Activated CD8-positive, alpha-beta memory T cell treated with anti-CD3 and anti-CD28 coated beads for 48 hours (primary cell): ENCODE data around the gene CHCHD6.

Experiments used
- DNase-seq, 3 experiments: peaks; one replicate each; pipeline ENCODE4 v3.0.0-alpha.2; 2020; ENCODE audit warnings: low read depth in 2 of 3, low spot score in 2 of 3

CHCHD6 gene

DNA sequence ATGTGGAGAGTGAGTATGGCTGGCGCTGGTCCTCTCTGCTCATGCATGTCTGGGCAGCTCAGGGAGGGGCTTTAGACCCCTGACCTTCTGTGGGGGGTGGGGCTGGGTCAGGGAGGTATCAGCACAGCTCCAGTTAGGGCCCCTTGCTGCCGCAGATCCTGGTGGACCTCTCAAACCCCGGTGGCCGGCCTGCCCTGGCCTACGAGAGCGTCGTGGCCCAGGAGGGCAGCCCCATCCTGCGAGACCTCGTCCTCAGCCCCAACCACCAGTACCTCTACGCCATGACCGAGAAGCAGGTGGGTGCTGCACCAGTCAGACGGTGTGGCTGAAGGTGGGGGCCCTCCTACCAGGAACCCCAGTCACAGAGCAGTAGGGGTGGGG is 299.1 kb downstream of the CHCHD6 start:
- DNase-seq: no peak

DNA sequence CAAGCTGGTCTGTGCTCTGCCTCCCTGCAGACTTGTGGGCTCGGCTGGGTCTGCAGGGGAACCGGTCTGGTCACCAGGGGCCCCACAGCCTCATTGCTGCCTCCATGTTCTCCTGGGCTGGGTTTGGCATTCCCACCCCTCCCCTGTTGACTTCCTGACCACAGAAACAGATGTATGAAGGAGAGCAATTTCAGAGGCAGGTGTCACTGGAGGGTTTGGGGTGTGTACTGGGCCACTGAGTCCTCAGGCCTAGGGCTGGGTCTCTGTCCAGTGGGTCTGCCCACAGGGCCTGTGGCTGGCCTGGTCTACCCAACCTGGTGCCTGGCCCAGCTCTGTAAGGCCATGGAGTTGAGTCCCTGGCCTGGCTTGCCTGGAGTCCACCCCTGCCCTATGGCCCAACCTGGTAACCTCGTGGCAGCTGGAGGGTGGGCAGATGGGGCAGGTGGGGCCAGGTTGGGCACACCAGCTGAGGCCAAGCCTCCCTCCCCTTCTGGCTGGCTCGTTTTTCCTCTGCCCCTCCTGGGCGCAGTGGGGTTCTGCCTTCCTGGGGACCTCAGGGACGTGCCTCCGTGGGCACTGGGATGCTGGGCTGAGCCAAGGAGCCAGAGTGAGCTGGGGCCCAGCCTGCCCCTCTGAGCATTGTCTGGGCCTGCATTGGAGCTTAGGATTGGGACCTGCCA is 299.7 kb downstream of the CHCHD6 start:
- no peak for DNase-seq

DNA sequence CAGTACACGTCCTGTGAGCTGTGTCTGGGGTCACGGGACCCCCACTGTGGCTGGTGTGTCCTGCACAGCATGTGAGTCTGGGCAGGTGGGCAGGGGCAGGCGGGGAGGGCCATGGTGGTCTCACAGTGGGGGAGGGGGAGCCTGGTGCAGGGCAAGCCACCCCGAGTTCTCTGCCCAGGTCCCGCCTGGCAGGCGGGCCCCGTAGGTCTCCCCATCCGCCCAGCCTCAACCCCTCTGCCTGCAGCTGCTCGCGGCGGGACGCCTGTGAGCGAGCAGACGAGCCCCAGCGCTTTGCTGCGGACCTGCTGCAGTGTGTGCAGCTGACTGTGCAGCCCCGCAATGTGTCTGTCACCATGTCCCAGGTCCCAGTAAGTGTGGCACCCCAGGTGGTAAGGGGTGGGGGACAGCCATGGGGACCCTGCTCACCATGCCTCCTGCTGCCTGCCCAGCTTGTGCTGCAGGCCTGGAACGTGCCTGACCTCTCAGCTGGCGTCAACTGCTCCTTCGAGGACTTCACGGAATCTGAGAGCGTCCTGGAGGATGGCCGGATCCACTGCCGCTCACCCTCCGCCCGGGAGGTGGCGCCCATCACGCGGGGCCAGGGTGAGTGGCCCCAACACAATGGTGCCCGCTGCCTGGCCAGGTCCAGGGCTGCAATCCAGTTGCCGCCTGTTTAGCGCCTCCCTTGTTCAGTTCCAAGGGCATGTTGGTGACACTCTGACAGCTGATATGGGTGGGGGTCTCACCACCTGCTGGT is 300.8 kb downstream of the CHCHD6 start:
- no peak for DNase-seq

DNA sequence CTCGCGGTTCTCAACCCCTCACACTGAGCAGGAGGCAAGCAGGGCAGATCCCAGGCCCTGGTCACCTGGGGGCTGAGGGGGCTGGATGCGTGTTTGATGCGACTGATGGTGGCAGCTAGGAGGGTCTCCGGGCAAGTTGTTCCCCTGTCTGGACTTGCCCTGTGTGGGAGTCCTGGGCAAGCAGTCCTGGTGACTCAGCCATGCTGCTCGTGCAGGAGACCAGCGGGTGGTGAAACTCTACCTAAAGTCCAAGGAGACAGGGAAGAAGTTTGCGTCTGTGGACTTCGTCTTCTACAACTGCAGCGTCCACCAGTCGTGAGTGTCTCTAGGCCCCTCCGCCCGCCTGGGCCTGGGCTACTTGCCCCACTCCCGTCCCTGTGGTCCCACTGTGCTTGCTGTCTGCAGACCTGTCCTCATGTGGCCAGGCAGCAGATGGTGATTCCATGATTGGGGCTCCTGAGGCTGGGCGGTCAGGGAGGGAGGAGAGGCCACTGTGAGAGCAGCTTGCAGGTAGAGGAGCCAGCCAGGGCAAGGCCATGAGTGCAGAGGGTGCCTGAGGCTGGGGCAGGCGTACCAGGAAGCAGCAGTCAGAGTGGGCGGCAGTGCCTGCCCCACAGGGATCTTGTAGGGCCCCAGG is 301.9 kb downstream of the CHCHD6 start:
- DNase-seq: no peak

DNA sequence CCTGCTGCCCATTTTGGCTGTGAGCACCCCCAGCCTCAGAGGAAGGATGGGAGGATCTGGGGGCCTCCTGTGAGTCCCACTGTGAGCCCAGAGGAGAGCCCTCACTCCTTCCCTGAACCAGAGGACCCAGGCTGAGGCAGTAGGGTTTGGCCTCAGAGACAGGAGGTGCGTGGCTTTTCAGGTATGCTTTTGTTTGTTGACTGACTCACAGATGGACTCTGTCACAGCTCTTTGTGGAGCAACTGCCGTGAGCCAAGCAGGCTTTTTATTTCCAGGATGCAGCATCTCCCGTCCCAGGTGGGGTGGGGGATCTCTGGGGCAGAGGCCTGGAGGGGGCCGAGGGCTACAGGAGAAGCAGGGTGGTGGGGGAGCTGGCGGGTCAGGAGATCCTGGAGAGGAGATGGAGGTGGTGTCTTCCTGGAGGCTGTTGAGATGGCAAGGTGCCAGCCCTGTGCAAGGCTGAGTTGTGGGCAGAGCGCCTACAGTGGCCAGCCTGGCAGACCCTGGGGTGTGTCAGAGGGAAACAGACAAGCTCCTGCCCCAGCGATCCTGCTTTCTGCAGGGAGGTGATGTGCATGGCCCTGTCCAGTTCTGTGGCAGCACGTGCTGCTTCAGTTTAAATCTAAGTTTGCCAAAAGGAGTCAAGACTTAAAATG is 302.9 kb downstream of the CHCHD6 start:
- no peak for DNase-seq

DNA sequence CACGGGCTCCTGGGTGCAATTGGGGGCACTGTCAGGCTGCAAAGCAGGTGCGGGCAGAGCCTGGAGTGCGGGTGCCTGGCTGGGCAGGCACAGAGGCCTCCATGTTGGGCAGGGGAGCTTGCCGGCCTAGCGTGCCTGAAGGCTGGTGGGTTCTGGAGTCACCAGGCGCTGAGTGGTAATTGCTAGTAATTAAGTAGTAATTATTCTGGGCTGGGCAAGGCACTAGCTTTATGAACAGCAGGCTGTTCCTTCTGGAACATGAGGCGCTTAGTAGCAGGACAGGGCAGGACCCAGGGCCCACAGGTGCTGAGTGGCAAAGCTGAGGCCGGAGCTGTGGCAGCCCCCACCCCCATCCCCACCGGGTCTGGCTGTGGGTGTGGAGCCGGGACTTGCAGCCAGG is 304.2 kb downstream of the CHCHD6 start:
- no peak for DNase-seq

DNA sequence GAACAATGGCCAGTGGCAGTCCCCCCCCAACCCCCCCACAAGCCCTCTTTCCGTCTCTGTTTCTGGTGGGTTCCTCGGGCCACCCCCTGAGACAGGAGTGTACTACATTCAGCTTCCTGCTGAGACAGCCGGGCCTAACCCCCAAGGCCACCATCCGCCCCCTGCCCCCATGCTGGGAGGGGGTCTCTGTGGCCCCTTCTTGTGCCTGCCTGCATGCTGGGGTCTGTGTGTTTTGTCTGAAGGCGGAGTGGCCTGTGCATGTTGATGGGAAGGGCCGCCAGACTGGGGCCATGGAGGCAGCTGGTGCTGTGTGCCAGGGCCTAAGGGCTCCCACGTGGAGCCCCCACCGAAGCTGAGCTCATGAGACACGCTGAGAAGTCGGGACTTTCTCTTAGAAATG is 305.5 kb downstream of the CHCHD6 start:
- no peak for DNase-seq
